Natural killer cell (primary cell): ENCODE data around the gene RNF224. TPM values are rescaled to one million over a fixed set of nuclear protein-coding genes. Genes with fewer than 3 reads are reported as not detected.

Experiments
- ATAC-seq, 3 donors: fragments of 150-1000 bp in 2 of 3; fragments of 200-7000 bp in 1 of 3; cut with Tn5 transposase; 1 replicate in 1 of 3; 2 replicates in 2 of 3; pipeline ENCODE4 v1.10.0; 2021; ENCODE audit warnings: mild to moderate bottlenecking in 2 of 3, moderate library complexity in 2 of 3
- DNase-seq, 2 donors: peaks; one replicate each; pipeline versions ENCODE4 v3.0.0 to v3.0.0-alpha.2; 2013 to 2021; ENCODE audit warnings: mixed read lengths in 1 of 2
- H3K27ac ChIP-seq: one replicate; pipeline ENCODE4 v1.5.1; 2013; ENCODE audit warnings: mild to moderate bottlenecking, low read length
- H3K27me3 ChIP-seq: one replicate; pipeline ENCODE4 v1.6.1; 2013; ENCODE audit warnings: low read length; ENCODE audit not compliant: control insufficient read depth, insufficient read depth
- H3K36me3 ChIP-seq: one replicate; pipeline ENCODE4 v1.6.1; 2013; ENCODE audit warnings: low read length; ENCODE audit not compliant: control insufficient read depth, insufficient read depth
- H3K4me1 ChIP-seq: one replicate; pipeline ENCODE4 v1.6.1; 2013; ENCODE audit warnings: low read length; ENCODE audit not compliant: control insufficient read depth, insufficient read depth
- H3K4me3 ChIP-seq: one replicate; pipeline ENCODE4 v1.5.1; 2013; ENCODE audit warnings: low read length
- H3K9me3 ChIP-seq: one replicate; pipeline ENCODE4 v1.6.1; 2013; ENCODE audit warnings: low read length; ENCODE audit not compliant: control insufficient read depth, insufficient read depth
- H3K27ac Mint-ChIP-seq, 2 donors: one replicate each; pipeline ENCODE4 v1.8.0; 2022; ENCODE audit warnings: mild to moderate bottlenecking in 2 of 2, mixed read lengths in 2 of 2, moderate library complexity in 1 of 2
- H3K27me3 Mint-ChIP-seq, 2 donors: one replicate each; pipeline ENCODE4 v1.8.0; 2022; ENCODE audit warnings: low read depth in 2 of 2, mixed read lengths in 2 of 2
- H3K36me3 Mint-ChIP-seq: one replicate; pipeline ENCODE4 v1.8.0; 2022; ENCODE audit warnings: mixed read lengths
- H3K4me1 Mint-ChIP-seq, 2 donors: one replicate each; pipeline ENCODE4 v1.8.0; 2022; ENCODE audit warnings: mixed read lengths in 2 of 2
- H3K4me3 Mint-ChIP-seq: one replicate; pipeline ENCODE4 v1.8.0; 2022; ENCODE audit warnings: mild to moderate bottlenecking, moderate library complexity, mixed read lengths
- H3K9me3 Mint-ChIP-seq, 2 donors: one replicate each; pipeline ENCODE4 v1.8.0; 2022; ENCODE audit warnings: mixed read lengths in 2 of 2
- WGBS: methylation state at CpG from one replicate; pipeline ENCODE4 v1.1.7; 2013; ENCODE audit warnings: missing lambda C conversion rate; ENCODE audit not compliant: insufficient coverage; 5-methylcytosine and 5-hydroxymethylcytosine counted together
- intact Hi-C: fragments of 100-400 bp; cut with micrococcal nuclease; formaldehyde crosslinking; loops from one replicate; pipeline ENCODE4 v1.14.2; 2022
- total RNA-seq, 4 donors: library from RNA; stranded (reverse); fragments of 120-200 nt in 1 of 4; gene quantifications; one replicate each; pipeline versions ENCODE4 v1.2.3 to v1.2.4, GENCODE V29; 2013 to 2022
- TF ChIP-seq, protein P1 (sequence below): fragments of 200-600 bp; IDR thresholded peaks from one replicate; pipeline ENCODE4 v1.8.0; 2022; ENCODE audit warnings: antibody characterized with exemption

RNF224 gene
- total RNA-seq, 3 donors from 2014 or later (not counting 1 experiment from before 2014, with no cell fraction given) = not detected

DNA sequence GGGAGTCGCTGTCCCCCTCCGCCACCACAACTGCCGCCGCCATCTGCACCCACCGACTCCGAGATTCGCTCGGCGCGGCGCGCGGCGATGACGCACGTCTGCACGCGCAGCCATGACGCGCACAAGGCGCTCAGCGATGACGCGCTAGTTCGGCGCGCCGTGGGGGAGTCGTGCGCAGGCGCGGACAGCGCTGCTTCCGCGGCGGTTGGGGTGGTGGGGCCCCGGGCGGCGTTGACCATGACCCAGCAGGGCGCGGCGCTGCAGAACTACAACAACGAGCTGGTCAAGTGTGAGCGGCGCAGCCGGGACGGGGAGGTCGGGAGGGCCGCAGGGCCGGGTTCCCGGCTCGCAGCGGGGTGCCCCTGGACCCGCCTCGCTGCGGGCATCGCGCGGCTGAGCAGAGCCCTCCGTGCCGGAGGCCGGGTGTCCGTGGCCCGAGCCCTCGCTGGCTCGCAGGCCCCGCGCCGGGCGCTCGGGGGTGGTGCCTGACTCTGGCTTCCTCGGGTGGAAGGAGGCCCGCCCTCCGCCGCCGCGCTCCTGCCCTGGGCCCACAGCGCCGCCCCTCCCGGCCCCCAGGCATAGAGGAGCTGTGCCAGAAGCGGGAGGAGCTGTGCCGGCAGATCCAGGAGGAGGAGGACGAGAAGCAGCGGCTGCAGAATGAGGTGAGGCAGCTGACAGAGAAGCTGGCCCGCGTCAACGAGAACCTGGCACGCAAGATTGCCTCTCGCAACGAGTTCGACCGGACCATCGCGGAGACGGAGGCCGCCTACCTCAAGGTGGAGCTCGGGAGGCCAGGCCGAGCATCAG lies 38.6 kb upstream of the RNF224 start, which contains the start of the genes ANAPC2 and SSNA1:
TSS of gene ANAPC2 (minus strand) at position 71 of the 807 bp plus-strand sequence. CDS start at position 43, 28 bp downstream.
TSS of gene SSNA1 (plus strand) at position 187 of the 807 bp plus-strand sequence. CDS start at position 238, 51 bp downstream.
- WGBS = under 1% methylated on average over 98 of the region's 98 CpGs
- Histone ChIP-seq H3K4me1 (peaks cover 43% of the 10 kb centered on the region), H3K36me3 (peaks cover 38% of the 10 kb centered on the region), H3K9me3 (no peaks in the 10 kb centered on the region), H3K27me3 (no peaks in the 10 kb centered on the region), H3K4me3 (peak within 1 kb of the TSS; percentile 81), H3K27ac (peak within 1 kb of the TSS; percentile 88)
- intact Hi-C loops = loop anchor here (1.0 kb wide), 2 partner anchors 12 to 17 kb away; partner anchors contain the start of genes NDOR1, TMEM203 and TPRN
- peaks cover 20 to 44% of the 10 kb centered on the region in 2 donors for H3K4me1 Mint-ChIP-seq
- peak; percentile 98 for DNase-seq
- peak within 1 kb of the TSS; percentile 91 to 97 for H3K27ac Mint-ChIP-seq
- H3K27me3 Mint-ChIP-seq = no peaks in the 10 kb centered on the region
- ATAC-seq = peak; percentile 80 to 91 (median 84)
- H3K4me3 Mint-ChIP-seq = peak within 1 kb of the TSS; percentile 96
- no peaks in the 10 kb centered on the region for H3K9me3 Mint-ChIP-seq
- TF ChIP-seq, protein P1, sequence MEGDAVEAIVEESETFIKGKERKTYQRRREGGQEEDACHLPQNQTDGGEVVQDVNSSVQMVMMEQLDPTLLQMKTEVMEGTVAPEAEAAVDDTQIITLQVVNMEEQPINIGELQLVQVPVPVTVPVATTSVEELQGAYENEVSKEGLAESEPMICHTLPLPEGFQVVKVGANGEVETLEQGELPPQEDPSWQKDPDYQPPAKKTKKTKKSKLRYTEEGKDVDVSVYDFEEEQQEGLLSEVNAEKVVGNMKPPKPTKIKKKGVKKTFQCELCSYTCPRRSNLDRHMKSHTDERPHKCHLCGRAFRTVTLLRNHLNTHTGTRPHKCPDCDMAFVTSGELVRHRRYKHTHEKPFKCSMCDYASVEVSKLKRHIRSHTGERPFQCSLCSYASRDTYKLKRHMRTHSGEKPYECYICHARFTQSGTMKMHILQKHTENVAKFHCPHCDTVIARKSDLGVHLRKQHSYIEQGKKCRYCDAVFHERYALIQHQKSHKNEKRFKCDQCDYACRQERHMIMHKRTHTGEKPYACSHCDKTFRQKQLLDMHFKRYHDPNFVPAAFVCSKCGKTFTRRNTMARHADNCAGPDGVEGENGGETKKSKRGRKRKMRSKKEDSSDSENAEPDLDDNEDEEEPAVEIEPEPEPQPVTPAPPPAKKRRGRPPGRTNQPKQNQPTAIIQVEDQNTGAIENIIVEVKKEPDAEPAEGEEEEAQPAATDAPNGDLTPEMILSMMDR = peak; percentile 38
- H3K36me3 Mint-ChIP-seq = no peaks in the 10 kb centered on the region

DNA sequence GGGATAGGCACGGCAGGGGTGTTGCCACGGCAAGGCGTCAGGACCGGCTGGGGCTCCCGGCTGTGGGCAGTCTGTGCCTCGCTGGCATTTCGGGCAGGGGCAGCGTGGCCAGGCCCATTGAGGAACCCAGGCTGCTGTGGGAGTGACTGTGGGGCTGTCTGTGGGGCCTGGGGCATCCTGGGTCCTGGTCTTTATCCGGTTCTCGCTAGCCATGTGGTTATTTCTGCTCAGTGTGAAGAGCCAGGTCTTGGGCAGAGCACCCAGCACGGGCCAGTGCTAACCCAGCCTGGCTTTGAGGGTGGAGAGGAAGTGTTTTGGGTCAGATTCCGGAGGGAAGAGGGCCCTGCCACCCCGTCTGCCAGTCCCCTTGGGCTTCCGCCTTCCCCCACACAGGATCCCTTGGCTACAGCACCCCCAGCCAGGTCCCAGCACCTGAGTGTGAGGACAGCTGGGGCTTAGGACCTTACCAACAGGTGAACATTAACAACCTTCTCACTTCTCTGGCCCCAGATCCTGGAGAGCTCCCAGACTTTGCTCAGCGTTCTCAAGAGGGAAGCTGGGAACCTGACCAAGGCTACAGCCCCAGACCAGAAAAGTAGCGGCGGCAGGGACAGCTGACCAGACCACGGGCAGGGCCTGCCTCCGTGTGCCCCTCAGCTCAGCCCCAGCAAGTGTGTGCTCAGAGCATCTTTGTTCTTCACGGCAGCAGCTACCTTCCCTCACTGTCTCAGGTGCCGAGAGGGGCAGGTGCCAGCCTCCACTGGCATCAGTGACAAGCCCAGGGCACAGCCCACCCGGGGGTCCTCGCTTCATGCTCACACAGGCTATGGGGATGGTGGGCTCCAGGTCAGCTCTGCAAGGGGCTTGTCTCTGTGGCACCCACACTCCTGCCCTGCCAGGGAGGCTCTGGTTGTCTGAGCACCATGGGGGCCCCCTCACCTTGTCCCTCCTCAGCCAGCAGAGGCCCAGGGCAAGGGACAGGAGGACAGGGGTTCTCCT lies 37.7 kb upstream of the RNF224 start:
- H3K4me1 ChIP-seq = peaks cover 43% of the 10 kb centered on the region
- Mint-ChIP-seq H3K27me3 (no peaks in the 10 kb centered on the region), H3K36me3 (no peaks in the 10 kb centered on the region), H3K27ac (peak overlapping the region; percentile 91 to 97), H3K4me1 (peaks cover 20 to 37% of the 10 kb centered on the region in 2 donors), H3K9me3 (no peaks in the 10 kb centered on the region), H3K4me3 (peak overlapping the region; percentile 91)
- H3K4me3 ChIP-seq = peak overlapping the region; percentile 81
- H3K27ac ChIP-seq = peak overlapping the region; percentile 88
- no peak for ATAC-seq
- WGBS = 41% methylated on average over 23 of the region's 23 CpGs
- intact Hi-C loops = loop anchor here (1.0 kb wide), 1 partner anchor 11 kb away; the partner anchor contains the start of gene TPRN
- H3K9me3 ChIP-seq = no peaks in the 10 kb centered on the region
- peaks cover 29% of the 10 kb centered on the region for H3K36me3 ChIP-seq
- H3K27me3 ChIP-seq = no peaks in the 10 kb centered on the region
- TF ChIP-seq, protein P1 = no peak
- no peak for DNase-seq

DNA sequence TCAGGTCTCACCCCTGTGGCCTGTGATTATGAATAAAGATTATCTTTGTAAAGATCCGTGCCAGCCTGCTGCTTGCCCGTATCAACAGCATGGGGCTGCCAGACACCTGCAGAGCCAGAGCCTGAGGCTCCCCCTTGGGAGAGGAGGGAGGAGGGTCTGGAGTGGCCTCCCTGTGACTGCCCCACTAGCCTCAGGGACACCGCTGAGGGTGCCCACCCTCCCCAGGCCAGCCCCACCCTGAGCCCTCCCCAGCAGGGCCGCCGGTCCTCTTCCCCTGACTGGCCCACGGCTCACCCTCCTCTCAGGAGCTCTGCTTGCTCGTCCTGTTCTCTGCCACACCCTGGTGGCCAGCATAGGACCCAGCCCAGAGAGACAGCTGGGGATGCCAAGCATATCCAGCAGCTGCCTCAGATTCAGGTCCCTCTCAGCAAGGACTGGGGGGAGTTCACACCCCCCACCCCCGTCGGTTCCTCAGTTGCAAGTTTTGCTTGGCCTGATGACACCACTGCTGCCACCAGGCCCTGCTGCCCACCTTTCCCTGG lies 36.9 kb upstream of the RNF224 start:
- Mint-ChIP-seq H3K27me3 (no peaks in the 10 kb centered on the region), H3K4me3 (peak overlapping the region; percentile 63), H3K36me3 (no peaks in the 10 kb centered on the region), H3K27ac (peak overlapping the region; percentile 70 to 83), H3K4me1 (peaks cover 20 to 39% of the 10 kb centered on the region in 2 donors), H3K9me3 (no peaks in the 10 kb centered on the region)
- no peaks in the 10 kb centered on the region for H3K27me3 ChIP-seq
- intact Hi-C loops = no loop called here
- no peak overlapping the region for H3K4me3 ChIP-seq
- no peak for ATAC-seq
- TF ChIP-seq, protein P1 = no peak
- H3K36me3 ChIP-seq = peaks cover 23% of the 10 kb centered on the region
- DNase-seq = no peak
- H3K27ac ChIP-seq = peak overlapping the region; percentile 88
- no peaks in the 10 kb centered on the region for H3K9me3 ChIP-seq
- H3K4me1 ChIP-seq = peaks cover 40% of the 10 kb centered on the region
- WGBS = 85% methylated on average over 9 of the region's 9 CpGs
